SJCRH30 (cell line): ENCODE results near the gene MTHFSD. TPM values are rescaled to one million over a fixed set of nuclear protein-coding genes. Genes with fewer than 3 reads are reported as not detected.
A peak's percentile ranks its signal among the peaks of the same experiment; 100 is the strongest.

Source experiments
- DNase-seq, 2 experiments: peaks; one replicate each; pipeline ENCODE4 v3.0.0-alpha.2; 2015 to 2020
- H3K27ac ChIP-seq: fragments of 250-450 bp; sonication (Bioruptor Pico); 2 replicates; pipeline ENCODE4 v1.5.1; 2020; ENCODE audit warnings: mild to moderate bottlenecking, moderate library complexity
- H3K27me3 ChIP-seq: fragments of 250-450 bp; sonication (Bioruptor Pico); 2 replicates; pipeline ENCODE4 v1.5.1; 2020; ENCODE audit warnings: mild to moderate bottlenecking, moderate library complexity
- H3K36me3 ChIP-seq: fragments of 250-450 bp; sonication (Bioruptor Pico); 2 replicates; pipeline ENCODE4 v1.5.1; 2020; ENCODE audit warnings: mild to moderate bottlenecking, moderate library complexity
- H3K4me1 ChIP-seq: fragments of 250-450 bp; sonication (Bioruptor Pico); 2 replicates; pipeline ENCODE4 v1.5.1; 2020; ENCODE audit warnings: mild to moderate bottlenecking, moderate library complexity
- H3K4me3 ChIP-seq: fragments of 250-450 bp; sonication (Bioruptor Pico); 2 replicates; pipeline ENCODE4 v1.5.1; 2020; ENCODE audit warnings: mild to moderate bottlenecking, moderate library complexity
- H3K9me3 ChIP-seq: fragments of 250-450 bp; sonication (Bioruptor Pico); replicated peaks from 2 replicates; pipeline ENCODE4 v1.5.1; 2020; ENCODE audit warnings: mild to moderate bottlenecking, moderate library complexity
- total RNA-seq: library from RNA; depleted of rRNA; stranded (reverse); fragments of >200 nt; shearing (Covaris generic); gene quantifications from 2 replicates; pipeline ENCODE4 v1.2.3, GENCODE V29; 2014; rRNA removed

The MTHFSD gene
- 5.9 and 7.2 TPM in 2 replicates for total RNA-seq

- DNase-seq, result peak; percentile 87 to 88
- Histone ChIP-seq H3K4me3 (peak within 1 kb of the TSS; percentile 84), H3K27ac (peak within 1 kb of the TSS; percentile 69), H3K4me1 (no peaks in the 10 kb centered on the region; the same call in 1 of the 2 replicates), H3K36me3 (no peaks in the 10 kb centered on the region), H3K9me3 (no peaks in the 10 kb centered on the region), H3K27me3 (no peaks in the 10 kb centered on the region)
Measured at GRCh38 chr16:86554917-86555703, at the start of gene MTHFSD. MTHFSD (minus strand) TSS chr16:86555235; CDS start chr16:86555184, 51 bp downstream.

- H3K9me3 ChIP-seq, result no peaks in the 10 kb centered on the region
- no peak overlapping the region for H3K27ac ChIP-seq
- DNase-seq, result no peak
- no peaks in the 10 kb centered on the region for H3K36me3 ChIP-seq
- H3K27me3 ChIP-seq, result no peaks in the 10 kb centered on the region
- peaks cover 4% of the 10 kb centered on the region; the same call in 1 of the 2 replicates for H3K4me1 ChIP-seq
- H3K4me3 ChIP-seq, result no peak overlapping the region
Measured at GRCh38 chr16:86604436-86605193, 49.6 kb upstream of the MTHFSD start.

- no peaks in the 10 kb centered on the region for H3K36me3 ChIP-seq
- H3K27ac ChIP-seq, result no peak overlapping the region
- no peaks in the 10 kb centered on the region for H3K9me3 ChIP-seq
- DNase-seq, result no peak
- H3K4me1 ChIP-seq, result no peaks in the 10 kb centered on the region
- H3K4me3 ChIP-seq, result no peak overlapping the region
- no peaks in the 10 kb centered on the region for H3K27me3 ChIP-seq
Measured at GRCh38 chr16:86602521-86602920, 47.5 kb upstream of the MTHFSD start.

- DNase-seq, result no peak
- Histone ChIP-seq H3K27me3 (no peaks in the 10 kb centered on the region), H3K4me3 (no peak overlapping the region)
Measured at GRCh38 chr16:86601356-86601755, 46.3 kb upstream of the MTHFSD start.

GRCh38 chr16:86598607-86599565 is 43.9 kb upstream of the MTHFSD start:
- Histone ChIP-seq H3K27me3 (no peaks in the 10 kb centered on the region), H3K27ac (no peak overlapping the region), H3K9me3 (no peaks in the 10 kb centered on the region), H3K4me1 (no peaks in the 10 kb centered on the region), H3K36me3 (no peaks in the 10 kb centered on the region), H3K4me3 (no peak overlapping the region)
- DNase-seq, result no peak

More at GRCh38 chr16:86601356-86601755, 46.3 kb upstream of the MTHFSD start:
- Histone ChIP-seq H3K4me1 (no peaks in the 10 kb centered on the region), H3K27ac (no peak overlapping the region), H3K36me3 (no peaks in the 10 kb centered on the region), H3K9me3 (no peaks in the 10 kb centered on the region)

- no peak overlapping the region for H3K4me3 ChIP-seq
- H3K4me1 ChIP-seq, result no peaks in the 10 kb centered on the region
- no peaks in the 10 kb centered on the region for H3K9me3 ChIP-seq
- H3K27me3 ChIP-seq, result no peaks in the 10 kb centered on the region
- DNase-seq, result peak in 1 of 2 experiments; percentile 34
- no peaks in the 10 kb centered on the region for H3K36me3 ChIP-seq
- H3K27ac ChIP-seq, result no peak overlapping the region
Measured at GRCh38 chr16:86597880-86598606, 43.0 kb upstream of the MTHFSD start.

GRCh38 chr16:86597126-86597879 is 42.3 kb upstream of the MTHFSD start:
- Histone ChIP-seq H3K4me3 (no peak overlapping the region), H3K9me3 (no peaks in the 10 kb centered on the region), H3K27me3 (no peaks in the 10 kb centered on the region), H3K4me1 (no peaks in the 10 kb centered on the region), H3K27ac (no peak overlapping the region), H3K36me3 (no peaks in the 10 kb centered on the region)
- no peak for DNase-seq

GRCh38 chr16:86595983-86596605 is 41.1 kb upstream of the MTHFSD start:
- no peak for DNase-seq
- no peak overlapping the region for H3K27ac ChIP-seq
- H3K36me3 ChIP-seq, result no peaks in the 10 kb centered on the region
- no peak overlapping the region for H3K4me3 ChIP-seq
- no peaks in the 10 kb centered on the region for H3K27me3 ChIP-seq
- H3K9me3 ChIP-seq, result no peaks in the 10 kb centered on the region
- H3K4me1 ChIP-seq, result no peaks in the 10 kb centered on the region

- Histone ChIP-seq H3K4me1 (no peaks in the 10 kb centered on the region), H3K4me3 (no peak overlapping the region), H3K9me3 (no peaks in the 10 kb centered on the region), H3K27me3 (no peaks in the 10 kb centered on the region), H3K27ac (no peak overlapping the region), H3K36me3 (no peaks in the 10 kb centered on the region)
- no peak for DNase-seq
Measured at GRCh38 chr16:86594721-86595120, 39.7 kb upstream of the MTHFSD start.

GRCh38 chr16:86593913-86594620 is 39.0 kb upstream of the MTHFSD start:
- Histone ChIP-seq H3K27ac (no peak overlapping the region), H3K4me3 (no peak overlapping the region), H3K27me3 (no peaks in the 10 kb centered on the region), H3K4me1 (no peaks in the 10 kb centered on the region), H3K9me3 (no peaks in the 10 kb centered on the region), H3K36me3 (no peaks in the 10 kb centered on the region)
- DNase-seq, result no peak

GRCh38 chr16:86591270-86591669 is 36.2 kb upstream of the MTHFSD start:
- Histone ChIP-seq H3K27ac (no peak overlapping the region), H3K9me3 (no peaks in the 10 kb centered on the region), H3K27me3 (no peaks in the 10 kb centered on the region), H3K4me3 (no peak overlapping the region), H3K4me1 (no peaks in the 10 kb centered on the region), H3K36me3 (no peaks in the 10 kb centered on the region)
- DNase-seq, result no peak

- H3K4me3 ChIP-seq, result no peak overlapping the region
- no peaks in the 10 kb centered on the region for H3K27me3 ChIP-seq
- H3K4me1 ChIP-seq, result no peaks in the 10 kb centered on the region
- H3K36me3 ChIP-seq, result no peaks in the 10 kb centered on the region
- H3K27ac ChIP-seq, result no peak overlapping the region
- H3K9me3 ChIP-seq, result no peaks in the 10 kb centered on the region
- DNase-seq, result no peak
Measured at GRCh38 chr16:86590501-86591144, 35.6 kb upstream of the MTHFSD start.
